ENCODE data around the gene PHLDA2. TPM values are rescaled to one million over a fixed set of nuclear protein-coding genes. Genes with fewer than 3 reads are reported as not detected.

The PHLDA2 gene
- polyA plus RNA-seq, 1 donor (not counting 4 experiments of a cell fraction or from before 2014, with no cell fraction given): 24.3 TPM

GRCh38 chr11:2976294-2977063 lies 47.3 kb upstream of the PHLDA2 start:
- Histone ChIP-seq H3K9ac (ENCODE audit: control insufficient read depth, extremely low read depth, insufficient read depth, low read length) (no peak overlapping the region), H3K36me3 (ENCODE audit: control insufficient read depth in 2 of 2, extremely low read depth in 1 of 2, insufficient read depth in 2 of 2, low read length in 2 of 2) (peaks cover 34 to 55% of the 10 kb centered on the region in 2 experiments), H3K27ac (ENCODE audit: control insufficient read depth, insufficient read depth, low read length) (no peak overlapping the region), H3K79me2 (ENCODE audit: control insufficient read depth, insufficient read depth, low read length) (peaks cover 71% of the 10 kb centered on the region), H4K20me1 (ENCODE audit: control insufficient read depth, extremely low read depth, insufficient read depth, low read length) (peaks cover 13% of the 10 kb centered on the region), H3K9me3 (ENCODE audit: control insufficient read depth, low read depth, low read length) (no peaks in the 10 kb centered on the region), H3K4me1 (ENCODE audit: control insufficient read depth, extremely low read depth, insufficient read depth, low read length) (peaks cover 14% of the 10 kb centered on the region), H3K9me1 (ENCODE audit: control insufficient read depth, extremely low read depth, insufficient read depth, low read length) (peaks cover 3% of the 10 kb centered on the region), H3K27me3 (ENCODE audit: control insufficient read depth, extremely low read depth, insufficient read depth, low read length) (no peaks in the 10 kb centered on the region), H3K4me3 (ENCODE audit: control insufficient read depth in 2 of 3, extremely low read depth in 1 of 3, insufficient read depth in 2 of 3, low read depth in 1 of 3, low read length in 3 of 3) (no peak overlapping the region), H2AFZ (ENCODE audit: control insufficient read depth, low read length) (no peak overlapping the region), H3K4me2 (ENCODE audit: control insufficient read depth, extremely low read depth, insufficient read depth, low read depth, low read length) (no peak overlapping the region)
- dilution Hi-C loops (cut with MboI; ENCODE audit: extremely low pct_ligation_motif_present, low sequenced_read_pairs): no loop called here
- no peak for FAIRE-seq
- no peak for DNase-seq (ENCODE audit: low read depth, low spot score)
- TF ChIP-seq CTCF (optimal IDR thresholded peaks at IDR 0.05 in 1 of 3, IDR thresholded peaks at IDR 0.05 in 1 of 3, conservative IDR thresholded peaks at IDR 0.05 in 1 of 3; ENCODE audit: extremely low read depth in 1 of 3, insufficient read depth in 2 of 3, low read length in 3 of 3): no peak
- TF ChIP-seq EZH2 (IDR thresholded peaks at IDR 0.05; ENCODE audit: low read length): no peak

GRCh38 chr11:2975594-2975993 lies 46.4 kb upstream of the PHLDA2 start:
- Histone ChIP-seq H3K36me3 (ENCODE audit: control insufficient read depth in 2 of 2, extremely low read depth in 1 of 2, insufficient read depth in 2 of 2, low read length in 2 of 2) (peaks cover 37 to 60% of the 10 kb centered on the region in 2 experiments), H3K27me3 (ENCODE audit: control insufficient read depth, extremely low read depth, insufficient read depth, low read length) (no peaks in the 10 kb centered on the region), H3K9me1 (ENCODE audit: control insufficient read depth, extremely low read depth, insufficient read depth, low read length) (no peaks in the 10 kb centered on the region), H3K27ac (ENCODE audit: control insufficient read depth, insufficient read depth, low read length) (no peak overlapping the region), H2AFZ (ENCODE audit: control insufficient read depth, low read length) (no peak overlapping the region), H3K79me2 (ENCODE audit: control insufficient read depth, insufficient read depth, low read length) (peaks cover 66% of the 10 kb centered on the region), H3K4me1 (ENCODE audit: control insufficient read depth, extremely low read depth, insufficient read depth, low read length) (peaks cover 5% of the 10 kb centered on the region), H3K9ac (ENCODE audit: control insufficient read depth, extremely low read depth, insufficient read depth, low read length) (no peak overlapping the region), H3K4me2 (ENCODE audit: control insufficient read depth, extremely low read depth, insufficient read depth, low read depth, low read length) (no peak overlapping the region), H3K4me3 (ENCODE audit: control insufficient read depth in 2 of 3, extremely low read depth in 1 of 3, insufficient read depth in 2 of 3, low read depth in 1 of 3, low read length in 3 of 3) (no peak overlapping the region), H3K9me3 (ENCODE audit: control insufficient read depth, low read depth, low read length) (no peaks in the 10 kb centered on the region), H4K20me1 (ENCODE audit: control insufficient read depth, extremely low read depth, insufficient read depth, low read length) (peaks cover 13% of the 10 kb centered on the region)
- no peak for DNase-seq (ENCODE audit: low read depth, low spot score)
- no peak for FAIRE-seq
- dilution Hi-C loops (cut with MboI; ENCODE audit: extremely low pct_ligation_motif_present, low sequenced_read_pairs): no loop called here
- TF ChIP-seq CTCF (optimal IDR thresholded peaks at IDR 0.05 in 1 of 3, IDR thresholded peaks at IDR 0.05 in 1 of 3, conservative IDR thresholded peaks at IDR 0.05 in 1 of 3; ENCODE audit: extremely low read depth in 1 of 3, insufficient read depth in 2 of 3, low read length in 3 of 3) (peak; percentile 58 to 79 (median 64)), EZH2 (IDR thresholded peaks at IDR 0.05; ENCODE audit: low read length) (no peak)

All from keratinocyte (primary cell).